SK-N-SH (cell line): ENCODE measurements around the gene ACSBG1. TPM values are rescaled to one million over a fixed set of nuclear protein-coding genes. Genes with fewer than 3 reads are reported as not detected.

ENCODE experiments used
- CTCF ChIA-PET: fragments of 300-600, 350-600 bp; formaldehyde crosslinking; extraction: SDS; loops from one replicate; lab custom pipeline; 2021; lab: Yijun Ruan, JAX
- POLR2A ChIA-PET: fragments of 350-600 bp; sonication (Branson Sonifier 250); formaldehyde crosslinking; extraction: SDS; loops from one replicate; lab custom pipeline; 2020; ENCODE audit warnings: antibody characterized with exemption, inconsistent platforms; lab: Yijun Ruan, JAX
- DNase-seq: peaks from one replicate; pipeline ENCODE4 v3.0.0; 2012
- H2AFZ ChIP-seq: fragments of 200-600 bp; sonication (generic); 2 replicates; pipeline ENCODE4 v1.8.1; 2016; ENCODE audit warnings: antibody characterized with exemption, mild to moderate bottlenecking, low read depth
- H3F3A ChIP-seq: fragments of 200-600 bp; sonication (generic); replicated peaks from 2 replicates; pipeline ENCODE3; 2016; ENCODE audit warnings: antibody characterized with exemption, mild to moderate bottlenecking; ENCODE audit not compliant: insufficient read depth
- H3K27ac ChIP-seq, 2 experiments: fragments of 200-500 bp in 1 of 2; fragments of 200-600 bp in 1 of 2; sonication (Bioruptor generic) in 1 of 2; sonication (generic), shearing (Covaris generic) in 1 of 2; 2 replicates each; pipeline versions ENCODE4 v1.5.1 to v1.6.1; 2014 to 2016; ENCODE audit warnings: low read depth in 2 of 2, inconsistent platforms in 1 of 2, low read length in 1 of 2, mild to moderate bottlenecking in 1 of 2, mixed read lengths in 1 of 2
- H3K27me3 ChIP-seq: fragments of 200-600 bp; sonication (generic), shearing (Covaris generic); 2 replicates; pipeline ENCODE4 v1.6.1; 2016; ENCODE audit warnings: mixed run types; ENCODE audit not compliant: insufficient read depth
- H3K36me3 ChIP-seq, 2 experiments: fragments of 200-500 bp in 1 of 2; fragments of 200-600 bp in 1 of 2; sonication (Bioruptor generic) in 1 of 2; sonication (generic) in 1 of 2; replicated peaks in 1 of 2; 2 replicates each; pipeline versions ENCODE3 to v1.5.1; 2014 to 2016; ENCODE audit warnings: low read length in 1 of 2, mild to moderate bottlenecking in 1 of 2; ENCODE audit not compliant: insufficient read depth in 2 of 2, control insufficient read depth in 1 of 2
- H3K4me1 ChIP-seq, 2 experiments: fragments of 200-500 bp in 1 of 2; fragments of 200-600 bp in 1 of 2; sonication (Bioruptor generic) in 1 of 2; sonication (generic), shearing (Covaris generic) in 1 of 2; 2 replicates each; pipeline versions ENCODE4 v1.5.1 to v1.6.1; 2014 to 2016; ENCODE audit warnings: low read depth in 1 of 2, low read length in 1 of 2, mixed run types in 1 of 2; ENCODE audit not compliant: insufficient read depth in 2 of 2, control insufficient read depth in 1 of 2
- H3K4me2 ChIP-seq: fragments of 200-600 bp; sonication (generic), shearing (Covaris generic); 2 replicates; pipeline ENCODE4 v1.6.1; 2017; ENCODE audit warnings: mixed run types
- H3K4me3 ChIP-seq, 2 experiments: fragments of 200-500 bp in 1 of 2; fragments of 200-600 bp in 1 of 2; sonication (Bioruptor generic) in 1 of 2; sonication (generic), shearing (Covaris generic) in 1 of 2; 2 replicates each; pipeline versions ENCODE4 v1.5.1 to v1.8.1; 2014 to 2016; ENCODE audit warnings: low read depth in 2 of 2, inconsistent platforms in 1 of 2, low read length in 1 of 2, mild to moderate bottlenecking in 1 of 2, mixed read lengths in 1 of 2, moderate library complexity in 1 of 2
- H3K79me2 ChIP-seq: fragments of 200-600 bp; sonication (generic); 2 replicates; pipeline ENCODE4 v1.8.1; 2017; ENCODE audit warnings: mild to moderate bottlenecking; ENCODE audit not compliant: insufficient read depth
- H3K9ac ChIP-seq: fragments of 200-600 bp; sonication (generic); 2 replicates; pipeline ENCODE4 v1.6.1; 2017; ENCODE audit warnings: mixed run types
- H3K9me2 ChIP-seq: fragments of 200-600 bp; sonication (generic); 2 replicates; pipeline ENCODE4 v1.6.1; 2017; ENCODE audit warnings: mixed run types
- H3K9me3 ChIP-seq: fragments of 200-600 bp; sonication (generic); 2 replicates; pipeline ENCODE4 v1.6.1; 2017; ENCODE audit warnings: mixed run types, mild to moderate bottlenecking, moderate library complexity
- H4K20me1 ChIP-seq: fragments of 200-600 bp; sonication (generic); 2 replicates; pipeline ENCODE4 v1.6.1; 2017; ENCODE audit warnings: mild to moderate bottlenecking, mixed run types; ENCODE audit not compliant: insufficient read depth
- CHD2 ChIP-seq: fragments of 150-350 bp; IDR thresholded peaks from 2 replicates; pipeline ENCODE4 v1.6.1; 2018; ENCODE audit warnings: low read length; ENCODE audit not compliant: partially characterized antibody
- ELF1 ChIP-seq: IDR thresholded peaks from 2 replicates; pipeline ENCODE4 v1.4.0; 2012
- EP300 ChIP-seq, 2 experiments: IDR thresholded peaks; 2 replicates each; pipeline versions ENCODE4 v1.4.0 to v1.6.1; 2012; ENCODE audit warnings: borderline replicate concordance in 1 of 2, low read depth in 1 of 2, low read length in 1 of 2
- FOXM1 ChIP-seq: IDR thresholded peaks from 2 replicates; pipeline ENCODE4 v1.4.0; 2012; ENCODE audit warnings: low read depth, mild to moderate bottlenecking
- GATA2 ChIP-seq: sonication (generic); formaldehyde crosslinking; IDR thresholded peaks from 2 replicates; pipeline ENCODE4 v1.5.0; 2020; ENCODE audit warnings: mild to moderate bottlenecking, missing genetic modification reagents
- JUND ChIP-seq: IDR thresholded peaks from 2 replicates; pipeline ENCODE4 v1.4.0; 2012
- MXI1 ChIP-seq: IDR thresholded peaks from 2 replicates; pipeline ENCODE4 v1.6.1; 2012; ENCODE audit warnings: mild to moderate bottlenecking, low read depth, low read length, improper control_type of control experiment
- NFIC ChIP-seq: IDR thresholded peaks from 2 replicates; pipeline ENCODE4 v1.4.0; 2012; ENCODE audit warnings: borderline replicate concordance
- NRF1 ChIP-seq: IDR thresholded peaks from 2 replicates; pipeline ENCODE4 v1.6.1; 2012; ENCODE audit warnings: low read depth, mild to moderate bottlenecking, low read length
- POLR2AphosphoS5 ChIP-seq: IDR thresholded peaks from 2 replicates; pipeline ENCODE4 v1.6.1; 2012; ENCODE audit warnings: low read depth, low read length
- RCOR1 ChIP-seq: fragments of 150-350 bp; IDR thresholded peaks from 2 replicates; pipeline ENCODE4 v1.6.1; 2017; ENCODE audit warnings: antibody characterized with exemption, low read length
- RXRA ChIP-seq: IDR thresholded peaks from 2 replicates; pipeline ENCODE4 v1.4.0; 2012; ENCODE audit warnings: low read depth, mild to moderate bottlenecking, borderline replicate concordance
- TCF12 ChIP-seq: IDR thresholded peaks from 2 replicates; pipeline ENCODE4 v1.4.0; 2012
- WGBS: methylation state at CpG from one replicate; pipeline ENCODE4 v1.1.6; 2017; ENCODE audit warnings: low lambda C conversion rate; 5-methylcytosine and 5-hydroxymethylcytosine counted together
- polyA plus RNA-seq, 3 experiments: library from polyadenylated mRNA; depleted of rRNA; stranded (reverse); fragments of >200 nt; gene quantifications; 2 replicates each; pipeline ENCODE4 v1.2.3, GENCODE V29; 2012
- TF ChIP-seq, protein P1 (sequence below): IDR thresholded peaks from 2 replicates; pipeline ENCODE4 v1.4.0; 2012; ENCODE audit warnings: low read depth, borderline replicate concordance
- TF ChIP-seq, protein P2 (sequence below): IDR thresholded peaks from 2 replicates; pipeline ENCODE4; 2012
- TF ChIP-seq, protein P3 (sequence below): IDR thresholded peaks from 2 replicates; pipeline ENCODE4 v1.4.0; 2012; ENCODE audit warnings: low read depth, borderline replicate concordance

ACSBG1 gene
- polyA plus RNA-seq, 1 of the 3 experiments (the other 2 are of a cell fraction): under 0.01 TPM

DNA sequence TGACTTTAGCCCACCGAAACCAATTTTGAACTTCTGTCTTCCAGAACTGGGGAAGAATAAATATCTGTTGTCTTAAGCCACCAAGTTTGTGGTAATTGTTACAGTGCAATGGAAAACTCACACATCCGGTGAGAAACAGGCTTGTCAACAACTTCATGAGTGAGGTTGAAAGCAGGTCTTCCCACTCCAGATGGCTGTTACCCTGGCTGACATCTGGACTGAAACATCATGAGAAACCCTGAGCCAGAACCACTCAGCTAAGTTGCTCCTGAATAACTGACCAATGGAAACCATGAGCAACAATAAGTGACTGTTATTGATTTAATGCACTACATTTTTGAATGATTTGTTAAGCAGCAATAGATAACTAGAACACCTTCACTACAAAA is 10.3 kb downstream of the ACSBG1 start:
- Histone ChIP-seq H4K20me1 (no peaks in the 10 kb centered on the region), H3K9ac (no peak overlapping the region), H3K9me2 (no peaks in the 10 kb centered on the region), H3K36me3 (no peaks in the 10 kb centered on the region), H2AFZ (no peak overlapping the region), H3F3A (peaks cover 7% of the 10 kb centered on the region), H3K9me3 (no peaks in the 10 kb centered on the region), H3K79me2 (no peaks in the 10 kb centered on the region), H3K27ac (no peak overlapping the region), H3K4me2 (no peak overlapping the region), H3K27me3 (no peaks in the 10 kb centered on the region), H3K4me1 (peaks cover 0 to 6% of the 10 kb centered on the region in 2 experiments; a peak in 1 of 4 replicates), H3K4me3 (no peak overlapping the region)
- no peak for DNase-seq
- CTCF ChIA-PET: interaction anchor here (0.9 to 2.3 kb wide), 4 partner anchors 12 to 116 kb away, joined by 4 to 7 read pairs (median 4); no protein-coding TSS in a partner anchor
- WGBS: 80% methylated on average over 2 of the region's 2 CpGs
- POLR2A ChIA-PET: no interaction called here
- TF ChIP-seq POLR2AphosphoS5: no peak

DNA sequence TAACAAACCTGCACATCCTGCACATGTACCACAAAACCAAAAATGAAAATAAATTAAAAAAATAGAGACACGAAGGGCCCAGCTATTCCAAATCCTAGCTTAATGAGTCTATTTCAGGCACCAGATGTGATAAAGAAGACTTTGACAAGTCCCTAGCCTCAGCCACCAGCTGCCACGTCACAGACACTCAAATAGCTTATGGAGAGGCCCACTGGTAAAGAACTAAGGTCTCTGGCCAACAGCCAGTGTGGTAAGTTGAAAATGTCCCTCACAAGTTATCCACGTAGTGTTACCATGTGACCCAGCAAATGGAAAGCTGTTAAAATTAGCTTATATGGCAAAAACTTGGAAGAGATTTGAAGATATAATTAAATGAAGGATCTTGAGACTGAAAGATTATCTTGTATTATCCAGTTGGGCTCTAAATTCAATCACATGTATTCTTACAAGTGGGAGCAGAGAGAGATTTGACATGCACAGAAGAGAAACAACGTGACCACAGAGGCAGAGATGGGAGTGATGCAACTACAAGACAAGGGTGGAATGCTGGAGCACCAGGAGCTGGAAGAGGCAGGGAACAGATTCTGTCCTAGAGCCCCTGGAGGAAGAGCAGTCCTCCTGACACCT is 10.9 kb downstream of the ACSBG1 start:
- 32% methylated on average over 4 of the region's 4 CpGs for WGBS
- ChIA-PET CTCF (interaction anchor here (0.9 to 2.3 kb wide), 5 partner anchors 12 to 115 kb away, joined by 4 to 7 read pairs (median 4); no protein-coding TSS in a partner anchor), POLR2A (no interaction called here)
- Histone ChIP-seq H4K20me1 (no peaks in the 10 kb centered on the region), H3K79me2 (no peaks in the 10 kb centered on the region), H3K9me3 (no peaks in the 10 kb centered on the region), H3K27me3 (no peaks in the 10 kb centered on the region), H3K27ac (no peak overlapping the region), H3K9ac (no peak overlapping the region), H2AFZ (no peak overlapping the region), H3K9me2 (no peaks in the 10 kb centered on the region), H3F3A (peaks cover 7% of the 10 kb centered on the region), H3K4me1 (peaks cover 0 to 6% of the 10 kb centered on the region in 2 experiments; a peak in 1 of 4 replicates), H3K4me2 (no peak overlapping the region), H3K4me3 (no peak overlapping the region), H3K36me3 (no peaks in the 10 kb centered on the region)
- TF ChIP-seq FOXM1: no peak
- no peak for TF ChIP-seq EP300 (IDR thresholded peaks at IDR 0.05; ENCODE audit: borderline replicate concordance in 1 of 2, low read depth in 1 of 2, low read length in 1 of 2)
- no peak for TF ChIP-seq RCOR1
- TF ChIP-seq GATA2 (CRISPR knock-in tag): no peak
- no peak for TF ChIP-seq NRF1
- TF ChIP-seq, protein P1, sequence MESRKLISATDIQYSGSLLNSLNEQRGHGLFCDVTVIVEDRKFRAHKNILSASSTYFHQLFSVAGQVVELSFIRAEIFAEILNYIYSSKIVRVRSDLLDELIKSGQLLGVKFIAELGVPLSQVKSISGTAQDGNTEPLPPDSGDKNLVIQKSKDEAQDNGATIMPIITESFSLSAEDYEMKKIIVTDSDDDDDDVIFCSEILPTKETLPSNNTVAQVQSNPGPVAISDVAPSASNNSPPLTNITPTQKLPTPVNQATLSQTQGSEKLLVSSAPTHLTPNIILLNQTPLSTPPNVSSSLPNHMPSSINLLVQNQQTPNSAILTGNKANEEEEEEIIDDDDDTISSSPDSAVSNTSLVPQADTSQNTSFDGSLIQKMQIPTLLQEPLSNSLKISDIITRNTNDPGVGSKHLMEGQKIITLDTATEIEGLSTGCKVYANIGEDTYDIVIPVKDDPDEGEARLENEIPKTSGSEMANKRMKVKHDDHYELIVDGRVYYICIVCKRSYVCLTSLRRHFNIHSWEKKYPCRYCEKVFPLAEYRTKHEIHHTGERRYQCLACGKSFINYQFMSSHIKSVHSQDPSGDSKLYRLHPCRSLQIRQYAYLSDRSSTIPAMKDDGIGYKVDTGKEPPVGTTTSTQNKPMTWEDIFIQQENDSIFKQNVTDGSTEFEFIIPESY: no peak
- TF ChIP-seq MXI1: no peak
- no peak for TF ChIP-seq TCF12
- no peak for TF ChIP-seq NFIC
- TF ChIP-seq ELF1: no peak
- no peak for TF ChIP-seq RXRA
- TF ChIP-seq, protein P2, sequence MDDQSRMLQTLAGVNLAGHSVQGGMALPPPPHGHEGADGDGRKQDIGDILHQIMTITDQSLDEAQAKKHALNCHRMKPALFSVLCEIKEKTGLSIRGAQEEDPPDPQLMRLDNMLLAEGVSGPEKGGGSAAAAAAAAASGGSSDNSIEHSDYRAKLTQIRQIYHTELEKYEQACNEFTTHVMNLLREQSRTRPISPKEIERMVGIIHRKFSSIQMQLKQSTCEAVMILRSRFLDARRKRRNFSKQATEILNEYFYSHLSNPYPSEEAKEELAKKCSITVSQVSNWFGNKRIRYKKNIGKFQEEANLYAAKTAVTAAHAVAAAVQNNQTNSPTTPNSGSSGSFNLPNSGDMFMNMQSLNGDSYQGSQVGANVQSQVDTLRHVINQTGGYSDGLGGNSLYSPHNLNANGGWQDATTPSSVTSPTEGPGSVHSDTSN: no peak
- TF ChIP-seq, protein P3, sequence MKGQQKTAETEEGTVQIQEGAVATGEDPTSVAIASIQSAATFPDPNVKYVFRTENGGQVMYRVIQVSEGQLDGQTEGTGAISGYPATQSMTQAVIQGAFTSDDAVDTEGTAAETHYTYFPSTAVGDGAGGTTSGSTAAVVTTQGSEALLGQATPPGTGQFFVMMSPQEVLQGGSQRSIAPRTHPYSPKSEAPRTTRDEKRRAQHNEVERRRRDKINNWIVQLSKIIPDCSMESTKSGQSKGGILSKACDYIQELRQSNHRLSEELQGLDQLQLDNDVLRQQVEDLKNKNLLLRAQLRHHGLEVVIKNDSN: no peak
- no peak for TF ChIP-seq CHD2
- TF ChIP-seq JUND: no peak
- DNase-seq: no peak
